ENCODE results near the gene CLEC20A. TPM values are rescaled to one million over a fixed set of nuclear protein-coding genes. Genes with fewer than 3 reads are reported as not detected.
A peak's percentile ranks its signal among the peaks of the same experiment; 100 is the strongest.

The CLEC20A gene
- total RNA-seq, 1 donor from 2014 or later, result not detected

DNA sequence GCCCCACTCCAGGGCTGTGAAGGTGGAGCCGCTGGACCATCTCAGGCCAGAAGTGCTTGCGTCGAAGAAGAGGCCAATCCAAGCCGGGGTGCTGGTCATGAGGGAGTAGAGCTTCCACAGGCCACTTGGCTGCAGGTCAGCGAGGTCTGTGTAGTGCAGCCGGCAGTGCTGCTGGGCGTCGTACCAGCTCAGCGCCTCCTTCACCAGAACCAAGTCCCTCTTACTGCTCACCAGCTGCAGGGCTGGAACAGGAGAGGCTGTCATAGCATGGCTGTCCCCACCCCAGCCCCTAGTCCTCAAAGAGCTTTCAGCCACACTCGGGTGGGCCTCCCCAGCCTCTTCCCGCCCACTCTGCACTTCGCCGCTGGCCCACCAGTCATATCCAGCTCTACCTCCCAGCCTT is 2.2 kb downstream of the CLEC20A start:
- Mint-ChIP-seq H3K4me3 (ENCODE audit: unreplicated experiment) (no peak overlapping the region), H3K9me3 (ENCODE audit: low read depth) (no peaks in the 10 kb centered on the region), H3K27me3 (ENCODE audit: low read depth) (no peaks in the 10 kb centered on the region), H3K27ac (ENCODE audit: unreplicated experiment) (no peak overlapping the region), H3K4me1 (ENCODE audit: low read depth) (no peaks in the 10 kb centered on the region), H3K36me3 (ENCODE audit: low read depth) (no peaks in the 10 kb centered on the region)
- TF ChIP-seq, protein P1, sequence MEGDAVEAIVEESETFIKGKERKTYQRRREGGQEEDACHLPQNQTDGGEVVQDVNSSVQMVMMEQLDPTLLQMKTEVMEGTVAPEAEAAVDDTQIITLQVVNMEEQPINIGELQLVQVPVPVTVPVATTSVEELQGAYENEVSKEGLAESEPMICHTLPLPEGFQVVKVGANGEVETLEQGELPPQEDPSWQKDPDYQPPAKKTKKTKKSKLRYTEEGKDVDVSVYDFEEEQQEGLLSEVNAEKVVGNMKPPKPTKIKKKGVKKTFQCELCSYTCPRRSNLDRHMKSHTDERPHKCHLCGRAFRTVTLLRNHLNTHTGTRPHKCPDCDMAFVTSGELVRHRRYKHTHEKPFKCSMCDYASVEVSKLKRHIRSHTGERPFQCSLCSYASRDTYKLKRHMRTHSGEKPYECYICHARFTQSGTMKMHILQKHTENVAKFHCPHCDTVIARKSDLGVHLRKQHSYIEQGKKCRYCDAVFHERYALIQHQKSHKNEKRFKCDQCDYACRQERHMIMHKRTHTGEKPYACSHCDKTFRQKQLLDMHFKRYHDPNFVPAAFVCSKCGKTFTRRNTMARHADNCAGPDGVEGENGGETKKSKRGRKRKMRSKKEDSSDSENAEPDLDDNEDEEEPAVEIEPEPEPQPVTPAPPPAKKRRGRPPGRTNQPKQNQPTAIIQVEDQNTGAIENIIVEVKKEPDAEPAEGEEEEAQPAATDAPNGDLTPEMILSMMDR (IDR thresholded peaks at IDR 0.05), result no peak
- DNase-seq (ENCODE audit: low spot score), result no peak

- DNase-seq (ENCODE audit: low spot score), result no peak
- H3K27me3 Mint-ChIP-seq (ENCODE audit: low read depth), result no peaks in the 10 kb centered on the region
- H3K4me1 Mint-ChIP-seq (ENCODE audit: low read depth), result no peaks in the 10 kb centered on the region
- no peak overlapping the region for H3K27ac Mint-ChIP-seq (ENCODE audit: unreplicated experiment)
- no peaks in the 10 kb centered on the region for H3K36me3 Mint-ChIP-seq (ENCODE audit: low read depth)
- no peak overlapping the region for H3K4me3 Mint-ChIP-seq (ENCODE audit: unreplicated experiment)
- H3K9me3 Mint-ChIP-seq (ENCODE audit: low read depth), result no peaks in the 10 kb centered on the region
- TF ChIP-seq, protein P1 (IDR thresholded peaks at IDR 0.05), result no peak
Measured at GRCh38 chr1:178493301-178493741, 3.4 kb downstream of the CLEC20A start.

- DNase-seq (ENCODE audit: low spot score), result no peak
- Mint-ChIP-seq H3K4me1 (ENCODE audit: low read depth) (no peaks in the 10 kb centered on the region), H3K4me3 (ENCODE audit: unreplicated experiment) (no peak overlapping the region), H3K9me3 (ENCODE audit: low read depth) (no peaks in the 10 kb centered on the region), H3K36me3 (ENCODE audit: low read depth) (no peaks in the 10 kb centered on the region), H3K27me3 (ENCODE audit: low read depth) (no peaks in the 10 kb centered on the region), H3K27ac (ENCODE audit: unreplicated experiment) (no peak overlapping the region)
- TF ChIP-seq, protein P1 (IDR thresholded peaks at IDR 0.05), result peak; percentile 11
Measured at GRCh38 chr1:178492341-178492740, 4.4 kb downstream of the CLEC20A start.

DNA sequence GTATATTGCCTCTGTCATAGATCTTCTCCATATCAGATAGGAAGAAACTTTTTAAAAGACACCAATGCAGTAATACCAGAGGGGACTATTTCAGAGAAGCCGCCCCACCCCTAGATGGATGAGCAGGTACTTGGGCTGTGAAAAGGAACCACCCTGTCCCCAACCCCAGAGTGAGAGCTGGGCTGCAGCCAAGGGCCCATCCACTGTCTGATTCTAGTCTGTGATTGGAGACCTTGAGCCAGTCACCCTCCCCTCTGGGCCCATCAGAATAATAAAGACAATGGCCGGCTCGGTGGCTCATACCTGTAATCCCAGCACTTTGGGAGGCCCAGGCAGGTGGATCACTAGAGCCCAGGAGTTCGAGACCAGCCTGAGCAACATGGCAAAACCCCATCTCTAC is 5.0 kb downstream of the CLEC20A start:
- no peaks in the 10 kb centered on the region for H3K36me3 Mint-ChIP-seq (ENCODE audit: low read depth)
- no peak overlapping the region for H3K4me3 Mint-ChIP-seq (ENCODE audit: unreplicated experiment)
- H3K9me3 Mint-ChIP-seq (ENCODE audit: low read depth), result no peaks in the 10 kb centered on the region
- TF ChIP-seq, protein P1 (IDR thresholded peaks at IDR 0.05), result no peak
- no peaks in the 10 kb centered on the region for H3K4me1 Mint-ChIP-seq (ENCODE audit: low read depth)
- H3K27me3 Mint-ChIP-seq (ENCODE audit: low read depth), result no peaks in the 10 kb centered on the region
- H3K27ac Mint-ChIP-seq (ENCODE audit: unreplicated experiment), result no peak overlapping the region
- no peak for DNase-seq (ENCODE audit: low spot score)

DNA sequence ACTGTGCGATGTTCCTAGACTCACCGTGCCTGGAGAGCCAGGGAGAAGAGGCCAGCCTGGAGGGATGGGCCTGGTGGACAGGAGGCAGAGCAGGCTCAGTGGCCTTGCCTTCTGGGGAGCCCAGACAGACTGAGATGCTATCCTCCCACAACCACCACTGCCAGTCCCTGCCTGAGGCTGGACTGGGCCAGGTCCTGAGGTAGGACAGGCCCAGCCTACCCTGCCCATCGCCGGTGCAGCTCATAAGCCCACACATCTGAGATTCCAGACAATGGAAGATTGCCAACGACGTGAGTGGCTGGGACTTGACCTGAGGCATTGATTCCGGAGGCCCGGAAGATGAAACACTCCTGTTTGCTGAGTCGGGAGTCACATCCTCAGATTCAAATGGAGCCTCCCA is 5.8 kb downstream of the CLEC20A start:
- H3K27ac Mint-ChIP-seq (ENCODE audit: unreplicated experiment), result no peak overlapping the region
- DNase-seq (ENCODE audit: low spot score), result no peak
- H3K4me3 Mint-ChIP-seq (ENCODE audit: unreplicated experiment), result no peak overlapping the region
- TF ChIP-seq, protein P1 (IDR thresholded peaks at IDR 0.05), result no peak
- H3K36me3 Mint-ChIP-seq (ENCODE audit: low read depth), result no peaks in the 10 kb centered on the region
- no peaks in the 10 kb centered on the region for H3K9me3 Mint-ChIP-seq (ENCODE audit: low read depth)
- H3K4me1 Mint-ChIP-seq (ENCODE audit: low read depth), result no peaks in the 10 kb centered on the region
- H3K27me3 Mint-ChIP-seq (ENCODE audit: low read depth), result no peaks in the 10 kb centered on the region
